Hippocampal formation (tissue), 2 donors: ENCODE data around the gene LARGE1.
A peak's percentile ranks its signal among the peaks of the same experiment; 100 is the strongest.

ENCODE experiments used
- DNase-seq, 2 donors: peaks; one replicate each; lab custom pipeline; 2025; lab: John Stamatoyannopoulos, UW

Gene LARGE1

GRCh38 chr22:33720166-33720878 is 200.0 kb downstream of the LARGE1 start:
- DNase-seq: no peak

DNA sequence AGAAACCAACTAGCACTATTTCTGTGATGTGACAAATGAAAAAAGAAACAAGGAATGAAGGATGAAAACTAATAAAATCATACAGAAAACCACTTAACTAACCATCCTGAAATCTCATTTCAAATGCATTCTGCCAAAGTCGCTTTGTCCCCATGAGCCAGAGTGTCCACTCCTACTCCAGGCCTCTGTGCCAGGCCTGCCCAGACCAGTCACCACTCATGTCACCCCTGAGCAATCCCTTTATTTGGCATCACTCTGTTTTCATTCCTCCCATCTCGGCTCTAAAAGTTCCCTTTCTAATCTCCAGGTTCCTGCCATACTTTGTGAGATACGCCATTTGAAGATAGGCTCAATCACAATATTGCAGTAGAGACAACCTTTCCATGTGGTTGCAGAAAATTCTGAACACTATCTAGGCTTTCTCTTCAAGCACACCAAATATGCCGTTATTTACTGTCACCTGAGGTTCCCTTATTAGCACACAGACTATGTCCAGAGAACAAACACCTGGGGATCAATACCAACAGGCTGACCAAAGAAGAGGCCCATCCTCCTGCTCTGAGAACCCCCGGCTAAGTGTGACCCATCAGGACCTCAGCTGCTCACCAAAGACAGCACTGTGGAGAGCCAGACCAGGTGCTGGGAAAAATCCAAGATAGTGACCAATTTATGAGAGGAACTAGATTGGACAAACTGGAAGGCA is 202.4 kb downstream of the LARGE1 start:
- DNase-seq: no peak

- no peak for DNase-seq
Measured at GRCh38 chr22:33715237-33715985, 204.9 kb downstream of the LARGE1 start.

DNA sequence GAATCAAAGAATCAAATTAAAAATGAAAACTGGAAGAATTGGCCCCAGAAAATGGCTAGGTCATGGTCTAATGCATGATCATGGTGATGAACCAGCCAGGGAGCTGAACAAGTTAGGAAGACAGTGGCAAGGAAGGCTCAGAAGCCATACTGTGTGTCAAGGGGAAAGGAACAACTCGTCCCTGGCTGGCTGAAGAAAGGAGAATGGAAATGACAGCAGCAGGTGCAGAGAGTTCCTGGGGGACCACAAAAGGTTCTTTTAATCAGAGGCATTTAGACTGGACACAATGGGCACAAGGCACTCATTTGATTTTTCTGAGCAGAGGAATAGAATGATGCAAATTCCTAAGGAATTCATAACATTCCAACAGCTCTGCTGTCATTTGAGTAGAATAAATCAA is 209.9 kb downstream of the LARGE1 start:
- no peak for DNase-seq

GRCh38 chr22:33707581-33707980 is 212.7 kb downstream of the LARGE1 start:
- peak in 1 of 2 donors; percentile 19 for DNase-seq

GRCh38 chr22:33706100-33706499 is 214.2 kb downstream of the LARGE1 start:
- peak in 1 of 2 donors; percentile 7 for DNase-seq

DNA sequence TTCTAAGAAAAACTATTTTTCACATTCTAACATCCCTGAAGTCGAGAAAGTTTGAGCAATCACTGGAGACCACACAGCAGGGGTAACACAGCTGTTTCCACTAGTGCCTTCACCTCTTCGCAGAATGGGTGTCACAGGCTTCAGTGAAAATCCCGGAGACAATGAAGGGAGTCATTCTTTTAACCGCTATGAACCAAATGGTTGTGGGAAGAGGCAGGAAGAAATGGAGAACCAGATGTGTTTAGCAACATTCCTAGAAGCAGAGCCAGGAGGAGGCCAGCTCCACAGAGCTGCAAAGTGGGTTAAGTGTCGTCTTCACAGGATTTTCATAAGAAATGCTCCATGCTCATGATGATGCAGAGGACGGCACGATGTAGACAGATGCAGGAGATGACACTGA is 221.1 kb downstream of the LARGE1 start:
- DNase-seq: no peak

GRCh38 chr22:33697640-33698039 is 222.6 kb downstream of the LARGE1 start:
- DNase-seq: no peak

DNA sequence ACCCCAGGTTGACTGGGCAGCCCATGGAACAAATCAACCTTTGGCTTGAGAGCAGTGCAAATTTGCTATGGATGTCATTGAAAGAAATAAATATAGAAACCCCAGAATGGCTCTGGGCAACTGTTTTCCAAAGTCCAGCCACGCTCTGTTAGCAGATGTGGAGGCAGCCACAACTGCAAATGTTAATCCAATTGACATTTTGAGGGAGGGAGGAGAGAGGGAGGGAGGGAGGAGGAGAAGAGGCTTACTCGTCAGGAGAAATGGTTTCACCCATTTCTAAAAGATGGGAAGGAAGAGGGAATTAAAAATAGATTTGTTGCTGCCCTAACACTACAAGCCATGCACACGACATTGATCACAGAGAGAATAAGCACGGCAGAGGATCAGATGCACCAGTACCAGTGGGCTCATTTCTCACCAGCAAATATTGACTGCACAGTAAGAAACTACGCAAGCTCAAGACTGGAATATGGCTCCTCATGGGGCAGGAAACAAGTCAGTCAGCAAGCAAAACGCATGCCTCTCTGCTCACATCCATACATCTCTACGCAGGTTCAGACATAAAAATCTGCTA is 229.1 kb downstream of the LARGE1 start:
- no peak for DNase-seq

DNA sequence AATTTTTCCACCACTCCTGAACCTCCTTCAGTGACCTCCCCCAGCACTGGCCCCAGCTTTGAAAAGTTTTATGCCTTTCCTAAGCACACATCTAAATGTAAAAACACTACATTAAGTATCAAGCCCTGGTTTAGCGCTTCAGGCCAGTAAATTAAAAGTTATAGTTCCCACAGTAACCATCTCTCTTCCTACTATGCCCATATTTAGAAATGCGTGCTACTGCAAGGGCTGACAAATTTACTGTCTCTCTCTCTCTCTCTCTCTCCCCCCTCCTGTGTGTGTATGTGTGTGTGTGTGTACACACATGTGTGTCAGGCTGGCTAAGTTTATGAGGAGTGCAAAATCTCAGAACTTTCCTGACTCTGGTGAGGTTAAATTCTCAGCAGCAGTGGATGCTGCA is 231.4 kb downstream of the LARGE1 start:
- DNase-seq: no peak

GRCh38 chr22:33687464-33687863 is 232.8 kb downstream of the LARGE1 start:
- no peak for DNase-seq

DNA sequence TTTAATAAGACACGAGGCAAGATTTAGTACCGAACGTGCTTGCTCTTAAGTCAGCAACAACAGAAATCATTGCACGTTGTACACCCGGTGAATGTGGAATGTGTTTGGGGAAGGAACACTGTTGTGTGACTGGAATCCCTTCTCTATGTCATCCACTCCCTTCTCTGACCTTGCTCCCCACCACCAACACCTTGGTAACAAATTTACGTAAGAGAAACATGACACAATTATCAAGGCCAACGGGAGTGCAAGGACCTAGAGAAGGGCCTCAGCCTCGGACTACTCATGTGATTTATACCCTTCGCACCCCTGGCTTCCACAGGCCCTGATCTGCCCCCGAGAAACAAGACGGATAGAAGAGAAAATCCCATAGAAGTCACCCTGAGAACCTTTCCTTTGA is 236.2 kb downstream of the LARGE1 start:
- DNase-seq: no peak

DNA sequence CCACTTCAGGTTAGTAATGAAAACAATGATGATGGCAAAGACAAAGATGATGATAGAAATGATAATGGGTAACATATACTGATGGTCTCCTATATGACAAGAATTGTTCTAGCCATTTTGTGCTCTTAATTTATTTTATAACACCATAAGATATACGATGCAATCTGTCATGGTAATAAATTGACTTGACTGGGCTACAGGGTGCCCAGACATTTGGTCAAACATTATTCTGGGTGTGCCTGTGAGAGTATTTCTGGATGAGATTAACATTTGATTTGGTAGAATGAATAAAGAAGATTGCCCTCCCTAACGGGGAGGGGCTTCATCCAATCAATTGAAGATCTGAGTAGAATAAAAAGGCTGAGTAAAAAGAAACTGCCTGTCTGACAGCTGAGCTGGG is 237.3 kb downstream of the LARGE1 start:
- no peak for DNase-seq

DNA sequence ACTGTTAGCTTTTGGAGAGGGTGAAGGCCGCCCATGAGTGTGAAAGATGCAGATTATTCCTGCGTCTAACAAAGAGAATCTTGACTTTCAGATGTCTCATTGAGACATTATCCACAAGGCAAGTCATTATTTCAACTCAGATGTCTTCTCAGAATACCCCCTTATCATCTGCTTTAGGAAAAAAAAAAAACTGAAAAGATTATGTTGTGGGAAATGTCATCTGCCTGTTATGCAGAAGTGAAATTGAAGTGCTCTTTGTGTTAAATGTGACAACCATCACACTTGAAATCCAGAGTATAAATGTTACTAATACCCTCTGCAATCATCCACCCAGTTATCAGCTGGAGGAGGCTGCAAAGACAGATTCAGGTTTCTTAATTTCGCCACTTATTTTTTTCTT is 239.6 kb downstream of the LARGE1 start:
- no peak for DNase-seq

DNA sequence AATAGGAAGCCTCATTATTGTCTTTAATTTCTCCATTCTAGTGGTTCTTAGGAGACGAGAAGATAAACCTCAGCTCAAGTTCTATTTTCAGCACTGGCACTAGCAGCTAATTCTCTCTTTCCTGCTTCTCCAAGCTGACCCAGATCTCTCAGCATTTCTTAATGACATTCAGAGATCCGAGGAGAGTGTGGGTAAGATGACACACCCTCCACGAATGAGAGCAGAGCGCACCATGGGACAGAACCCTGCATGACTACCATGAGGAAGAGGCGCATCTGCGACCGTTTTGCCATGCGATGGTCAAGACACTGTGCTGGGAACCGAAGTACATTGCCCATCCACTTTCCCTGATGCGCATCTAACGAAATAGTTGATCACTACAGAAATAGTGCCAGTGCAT is 241.8 kb downstream of the LARGE1 start:
- no peak for DNase-seq

DNA sequence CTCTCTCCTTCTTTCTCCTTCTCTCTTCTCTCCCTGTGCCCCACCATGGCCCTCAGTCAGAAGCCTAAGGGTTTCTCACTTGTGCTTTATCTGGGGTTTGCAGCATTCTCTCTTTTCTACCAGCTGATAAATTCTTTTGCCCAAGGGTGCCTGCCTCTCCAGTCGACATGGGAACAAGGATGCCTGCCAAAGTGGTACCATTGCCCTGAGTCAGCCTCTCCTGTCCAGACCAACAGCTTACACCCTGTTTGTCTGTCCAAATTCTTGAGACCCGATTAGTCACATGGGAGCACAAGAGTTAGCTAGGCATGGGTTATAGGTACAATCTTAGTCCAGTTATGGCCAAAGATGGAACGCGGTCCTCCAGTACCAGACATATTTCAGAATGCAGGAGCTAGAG is 242.7 kb downstream of the LARGE1 start:
- DNase-seq: no peak

DNA sequence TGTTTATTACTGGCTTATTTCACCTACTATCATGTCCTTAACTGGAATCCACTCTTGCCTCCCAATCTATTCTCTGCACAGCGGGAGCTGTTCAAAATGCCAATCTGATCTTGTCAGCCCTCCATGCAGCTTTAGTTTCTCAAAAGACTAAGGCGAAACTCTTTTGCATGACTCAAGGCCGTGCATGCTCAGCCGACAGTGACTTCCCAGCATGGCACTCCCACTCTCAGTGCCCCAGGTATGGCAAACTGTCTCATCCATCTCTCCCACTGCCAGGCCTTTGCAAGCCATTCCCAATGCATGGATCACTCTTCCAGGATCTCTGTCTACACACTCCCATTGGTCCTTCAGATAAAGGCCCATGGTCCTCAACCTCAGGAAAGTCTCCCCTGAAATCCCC is 245.9 kb downstream of the LARGE1 start:
- no peak for DNase-seq

DNA sequence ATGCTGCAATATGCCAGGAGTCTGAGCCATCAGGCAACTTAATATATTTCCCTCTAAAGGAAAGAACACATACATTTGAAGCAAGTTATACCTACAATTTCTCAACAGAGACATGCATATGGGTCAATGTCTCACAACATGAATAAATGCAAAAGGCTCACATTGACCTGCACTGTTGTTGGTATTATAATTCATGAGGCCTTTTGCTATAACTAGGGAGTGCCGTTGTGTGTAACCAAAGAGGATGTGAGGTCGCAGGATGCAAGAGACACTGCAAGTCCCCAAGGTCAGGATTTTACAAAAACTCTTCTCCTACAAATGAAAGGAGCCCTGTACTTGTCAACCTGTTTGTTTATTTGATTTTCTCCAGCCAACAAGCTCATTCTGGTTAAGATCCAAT is 250.5 kb downstream of the LARGE1 start:
- DNase-seq: no peak

GRCh38 chr22:33666961-33667619 is 253.2 kb downstream of the LARGE1 start:
- DNase-seq: no peak

DNA sequence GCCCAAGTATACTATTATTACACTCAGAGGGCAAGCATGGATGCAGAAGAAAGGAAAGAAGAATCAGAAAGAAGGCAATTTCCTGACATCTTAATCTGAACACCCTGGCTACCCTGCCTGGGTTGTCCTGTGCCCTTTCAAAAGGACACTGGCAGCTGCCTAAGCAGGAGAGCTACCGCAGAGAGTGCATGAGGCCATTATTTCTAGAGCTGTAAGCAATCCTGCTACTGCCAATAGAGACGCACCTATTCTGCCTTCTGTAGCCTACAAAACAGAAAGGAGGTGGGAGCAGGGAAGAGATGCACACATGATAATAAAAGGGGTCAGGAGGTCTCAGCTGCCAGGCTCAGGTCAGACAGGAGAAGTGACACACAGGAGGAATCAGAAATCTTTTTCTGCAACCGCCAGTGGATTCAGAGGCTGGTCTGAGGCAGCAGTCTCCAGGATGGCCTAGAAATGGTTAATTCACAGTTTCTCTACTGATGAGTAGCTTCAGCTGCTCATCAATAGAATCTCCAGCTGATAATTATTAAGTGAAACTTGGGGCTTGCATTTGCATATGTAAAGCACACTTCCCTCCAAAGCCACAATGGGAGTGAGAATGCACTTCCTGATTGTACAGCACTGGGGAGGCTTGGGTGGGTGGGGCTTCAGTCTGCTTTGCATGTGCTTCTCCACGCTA is 253.9 kb downstream of the LARGE1 start:
- no peak for DNase-seq

DNA sequence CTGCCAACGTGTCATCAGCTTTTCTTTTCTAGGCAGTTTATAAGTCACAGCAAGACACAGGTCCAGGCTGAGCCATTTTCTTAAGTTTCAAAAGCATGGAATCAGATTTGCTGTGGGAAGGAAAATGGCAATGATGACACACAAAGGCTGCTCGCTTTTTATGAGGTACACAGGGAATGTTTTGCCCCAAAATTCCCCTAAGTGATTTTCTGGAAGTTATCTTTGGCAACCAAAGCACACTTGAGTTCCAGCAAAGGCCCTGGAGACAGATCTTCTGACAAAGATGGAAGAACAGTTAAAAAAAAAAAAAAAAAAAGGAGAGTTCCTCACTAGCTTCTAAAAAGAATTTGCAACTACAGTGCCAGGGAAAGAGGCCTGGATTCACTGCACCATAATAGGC is 260.8 kb downstream of the LARGE1 start:
- DNase-seq: no peak

GRCh38 chr22:33658775-33659174 is 261.5 kb downstream of the LARGE1 start:
- DNase-seq: no peak
